Stimulated activated CD4-positive, alpha-beta T cell treated with anti-CD3 and anti-CD28 coated beads, Interleukin-2, amount 100 ng/mL, for 4 hours (primary cell): Measurements from ENCODE around the gene SHLD2.
"Not testable (repeated sequence)": the region's sequence is repeated elsewhere in the genome, so short reads cannot be mapped to it uniquely, and the experiment has no call there.

Experiments used
- DNase-seq: peaks from one replicate; pipeline ENCODE4 v3.0.0-alpha.2; 2020; ENCODE audit warnings: low read depth

The SHLD2 gene

GRCh38 chr10:87142230-87143108, 47.5 kb downstream of the SHLD2 start:
- not testable (repeated sequence) for DNase-seq

- not testable (repeated sequence) for DNase-seq
Measured at GRCh38 chr10:87143109-87143418, 48.1 kb downstream of the SHLD2 start.

GRCh38 chr10:87145598-87145997, 50.6 kb downstream of the SHLD2 start:
- not testable (repeated sequence) for DNase-seq

GRCh38 chr10:87149020-87149609, 54.1 kb downstream of the SHLD2 start:
- DNase-seq: not testable (repeated sequence)

GRCh38 chr10:87151516-87151915, 56.5 kb downstream of the SHLD2 start:
- DNase-seq: not testable (repeated sequence)

- DNase-seq: not testable (repeated sequence)
Measured at GRCh38 chr10:87156841-87157240, 61.8 kb downstream of the SHLD2 start.

GRCh38 chr10:87157821-87158220, 62.8 kb downstream of the SHLD2 start:
- not testable (repeated sequence) for DNase-seq

- DNase-seq: not testable (repeated sequence)
Measured at GRCh38 chr10:87162703-87163293, 67.8 kb downstream of the SHLD2 start.

GRCh38 chr10:87163414-87163813, 68.4 kb downstream of the SHLD2 start:
- not testable (repeated sequence) for DNase-seq

GRCh38 chr10:87169857-87170256, 74.9 kb downstream of the SHLD2 start:
- not testable (repeated sequence) for DNase-seq

- DNase-seq: not testable (repeated sequence)
Measured at GRCh38 chr10:87170705-87171104, 75.7 kb downstream of the SHLD2 start.

GRCh38 chr10:87171670-87172069, 76.7 kb downstream of the SHLD2 start:
- not testable (repeated sequence) for DNase-seq

GRCh38 chr10:87172178-87172577, 77.2 kb downstream of the SHLD2 start:
- not testable (repeated sequence) for DNase-seq

GRCh38 chr10:87177587-87177986, 82.6 kb downstream of the SHLD2 start:
- not testable (repeated sequence) for DNase-seq

- DNase-seq: not testable (repeated sequence)
Measured at GRCh38 chr10:87184421-87184820, 89.4 kb downstream of the SHLD2 start.

GRCh38 chr10:87186016-87186415, 91.0 kb downstream of the SHLD2 start:
- DNase-seq: not testable (repeated sequence)

- DNase-seq: not testable (repeated sequence)
Measured at GRCh38 chr10:87187573-87187972, 92.6 kb downstream of the SHLD2 start.

- not testable (repeated sequence) for DNase-seq
Measured at GRCh38 chr10:87191841-87192240, 96.8 kb downstream of the SHLD2 start.

- DNase-seq: not testable (repeated sequence)
Measured at GRCh38 chr10:87200924-87201323, 105.9 kb downstream of the SHLD2 start.

- not testable (repeated sequence) for DNase-seq
Measured at GRCh38 chr10:87204801-87205200, 109.8 kb downstream of the SHLD2 start.

- not testable (repeated sequence) for DNase-seq
Measured at GRCh38 chr10:87206922-87207321, 111.9 kb downstream of the SHLD2 start.

GRCh38 chr10:87210309-87210708, 115.3 kb downstream of the SHLD2 start:
- not testable (repeated sequence) for DNase-seq

- DNase-seq: not testable (repeated sequence)
Measured at GRCh38 chr10:87211848-87212247, 116.8 kb downstream of the SHLD2 start.
